ENCODE data around the gene ADRA2C. TPM values are rescaled to one million over a fixed set of nuclear protein-coding genes. Genes with fewer than 3 reads are reported as not detected.

Gene ADRA2C
- total RNA-seq, 1 experiment from 2014 or later: 8.6 TPM

- H3K9ac ChIP-seq (ENCODE audit: extremely low read depth, insufficient read length, low read length): no peak overlapping the region
- no peak overlapping the region for H2BK12ac ChIP-seq (ENCODE audit: insufficient read length, low read depth, low read length)
- H3K23me2 ChIP-seq (ENCODE audit: insufficient read length, low read depth, low read length, poor library complexity, severe bottlenecking): no peaks in the 10 kb centered on the region
- H2AK5ac ChIP-seq (ENCODE audit: insufficient read length, low read length): no peak overlapping the region
- no peak overlapping the region for H4K8ac ChIP-seq (replicated peaks; ENCODE audit: insufficient read length, low read depth, low read length)
- no peak overlapping the region for H4K91ac ChIP-seq (ENCODE audit: insufficient read length, low read depth, low read length)
- no peak for DNase-seq
- peaks cover 2% of the 10 kb centered on the region for H4K20me1 ChIP-seq (ENCODE audit: control insufficient read depth, insufficient read depth, insufficient read length)
- Mint-ChIP-seq H3K4me3 (no peak overlapping the region), H3K9me3 (no peaks in the 10 kb centered on the region), H3K27ac (peak overlapping the region in 1 of 3 experiments; percentile 70; a peak in 1 of 7 replicates), H3K36me3 (ENCODE audit: insufficient read depth in 1 of 3, low read depth in 3 of 3) (no peaks in the 10 kb centered on the region), H3K4me1 (peaks cover 4 to 26% of the 10 kb centered on the region in 2 experiments; a peak in 3 of 4 replicates), H3K27me3 (ENCODE audit: low read depth) (peaks cover 16% of the 10 kb centered on the region)
- no peaks in the 10 kb centered on the region; the same call in 1 of the 2 replicates for H3K4me1 ChIP-seq (ENCODE audit: insufficient read depth, low read length)
- TF ChIP-seq, protein P1, sequence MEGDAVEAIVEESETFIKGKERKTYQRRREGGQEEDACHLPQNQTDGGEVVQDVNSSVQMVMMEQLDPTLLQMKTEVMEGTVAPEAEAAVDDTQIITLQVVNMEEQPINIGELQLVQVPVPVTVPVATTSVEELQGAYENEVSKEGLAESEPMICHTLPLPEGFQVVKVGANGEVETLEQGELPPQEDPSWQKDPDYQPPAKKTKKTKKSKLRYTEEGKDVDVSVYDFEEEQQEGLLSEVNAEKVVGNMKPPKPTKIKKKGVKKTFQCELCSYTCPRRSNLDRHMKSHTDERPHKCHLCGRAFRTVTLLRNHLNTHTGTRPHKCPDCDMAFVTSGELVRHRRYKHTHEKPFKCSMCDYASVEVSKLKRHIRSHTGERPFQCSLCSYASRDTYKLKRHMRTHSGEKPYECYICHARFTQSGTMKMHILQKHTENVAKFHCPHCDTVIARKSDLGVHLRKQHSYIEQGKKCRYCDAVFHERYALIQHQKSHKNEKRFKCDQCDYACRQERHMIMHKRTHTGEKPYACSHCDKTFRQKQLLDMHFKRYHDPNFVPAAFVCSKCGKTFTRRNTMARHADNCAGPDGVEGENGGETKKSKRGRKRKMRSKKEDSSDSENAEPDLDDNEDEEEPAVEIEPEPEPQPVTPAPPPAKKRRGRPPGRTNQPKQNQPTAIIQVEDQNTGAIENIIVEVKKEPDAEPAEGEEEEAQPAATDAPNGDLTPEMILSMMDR (conservative IDR thresholded peaks at IDR 0.05): no peak
- H3K4ac ChIP-seq (ENCODE audit: low read depth, low read length): no peak overlapping the region
- no peak overlapping the region for H2BK5ac ChIP-seq (ENCODE audit: insufficient read length, low read length)
- H3K79me1 ChIP-seq (ENCODE audit: insufficient read depth, low read depth, low read length, poor library complexity, severe bottlenecking): no peaks in the 10 kb centered on the region
- H3K56ac ChIP-seq (ENCODE audit: insufficient read length, low read depth, low read length): no peak overlapping the region
- H2BK120ac ChIP-seq (ENCODE audit: low read depth, low read length, poor library complexity, severe bottlenecking): no peak overlapping the region
- no peak overlapping the region for H3K27ac ChIP-seq (ENCODE audit: insufficient read length, low read depth, low read length)
- H3K18ac ChIP-seq (ENCODE audit: insufficient read length, low read depth, low read length): no peak overlapping the region
- no peak overlapping the region for H3K4me2 ChIP-seq (ENCODE audit: insufficient read depth, insufficient read length, low read length)
- H3K14ac ChIP-seq (ENCODE audit: insufficient read depth, low read length): no peak overlapping the region
- H4K5ac ChIP-seq (ENCODE audit: insufficient read length, low read depth, low read length): no peak overlapping the region
- no peak overlapping the region for H2BK20ac ChIP-seq (ENCODE audit: low read depth, low read length, poor library complexity, severe bottlenecking)
- no peaks in the 10 kb centered on the region for H3K9me3 ChIP-seq (ENCODE audit: control insufficient read depth, low read depth, low read length)
- no peak overlapping the region for H3K23ac ChIP-seq (ENCODE audit: insufficient read length, low read depth, low read length)
- no CpG with 5 or more reads among the region's 4 CpGs for WGBS (ENCODE audit: extremely low coverage, insufficient read length, low lambda C conversion rate)
- no peaks in the 10 kb centered on the region for H3K27me3 ChIP-seq (ENCODE audit: insufficient read depth, low read length)
- H2AFZ ChIP-seq (ENCODE audit: low read length): no peak overlapping the region
- H3T11ph ChIP-seq (ENCODE audit: low read length): no peak overlapping the region
- H2BK15ac ChIP-seq (ENCODE audit: low read depth, low read length): no peak overlapping the region
- H3K79me2 ChIP-seq (ENCODE audit: insufficient read depth, low read length): no peaks in the 10 kb centered on the region
These were observed 9.4 kb downstream of the ADRA2C start for GRCh38 chr4:3775576-3775975.

Measured in H9 (cell line).